IPS-NIHi7 (cell line): ENCODE data around the gene NISCH.

ENCODE experiments used
- DNase-seq: peaks from one replicate; pipeline ENCODE4 v3.0.0; 2012; ENCODE audit warnings: mixed read lengths; ENCODE audit errors: extremely low spot score

The NISCH gene

GRCh38 chr3:52471371-52472238 lies 16.2 kb downstream of the NISCH start:
- DNase-seq = peak; percentile 70

GRCh38 chr3:52472239-52473000 lies 17.0 kb downstream of the NISCH start:
- no peak for DNase-seq

GRCh38 chr3:52473026-52473425 lies 17.6 kb downstream of the NISCH start:
- DNase-seq = no peak

- DNase-seq = no peak
Observed at GRCh38 chr3:52477076-52477795, 21.8 kb downstream of the NISCH start.

- no peak for DNase-seq
Observed at GRCh38 chr3:52477796-52478095, 22.3 kb downstream of the NISCH start.

GRCh38 chr3:52479037-52479876 lies 23.9 kb downstream of the NISCH start:
- DNase-seq = no peak

- no peak for DNase-seq
Observed at GRCh38 chr3:52479877-52480575, 24.6 kb downstream of the NISCH start.

GRCh38 chr3:52480768-52481715 lies 25.6 kb downstream of the NISCH start:
- no peak for DNase-seq

- DNase-seq = peak; percentile 95
Observed at GRCh38 chr3:52481819-52482521, 26.6 kb downstream of the NISCH start.

- no peak for DNase-seq
Observed at GRCh38 chr3:52483081-52483480, 27.7 kb downstream of the NISCH start.

GRCh38 chr3:52483577-52484381 lies 28.4 kb downstream of the NISCH start:
- DNase-seq = no peak

GRCh38 chr3:52484680-52485461 lies 29.5 kb downstream of the NISCH start:
- no peak for DNase-seq

- DNase-seq = no peak
Observed at GRCh38 chr3:52487050-52487787, 31.8 kb downstream of the NISCH start.

GRCh38 chr3:52487788-52488691 lies 32.6 kb downstream of the NISCH start:
- no peak for DNase-seq

GRCh38 chr3:52488746-52489145 lies 33.3 kb downstream of the NISCH start:
- DNase-seq = no peak

GRCh38 chr3:52489453-52489852 lies 34.0 kb downstream of the NISCH start:
- DNase-seq = no peak
